Testis (tissue), 2 donors: ENCODE measurements around the gene PHYH.

Experiments
- CTCF ChIP-seq, 3 experiments: fragments of 450-650 bp in 2 of 3; fragments of 200-600 bp in 1 of 3; sonication (generic) in 1 of 3; IDR thresholded peaks; one replicate each; pipeline ENCODE4 v1.5.1; 2016 to 2019; ENCODE audit warnings: antibody characterized with exemption in 3 of 3, mild to moderate bottlenecking in 2 of 3, moderate library complexity in 1 of 3
- POLR2A ChIP-seq: fragments of 450-650 bp; IDR thresholded peaks from one replicate; pipeline ENCODE4 v1.6.1; 2017; ENCODE audit warnings: antibody characterized with exemption, mild to moderate bottlenecking, moderate library complexity

- no peak for TF ChIP-seq CTCF (IDR thresholded peaks at IDR 0.05)
- TF ChIP-seq POLR2A, result no peak
Observed at GRCh38 chr10:13291821-13292773, 7.8 kb downstream of the PHYH start.
